ENCODE measurements around the gene LASP1.
A peak's percentile ranks its signal among the peaks of the same experiment; 100 is the strongest.
"Not testable (repeated sequence)": the region's sequence is repeated elsewhere in the genome, so short reads cannot be mapped to it uniquely, and the experiment has no call there.

Gene LASP1

GRCh38 chr17:38869526-38870258, at the start of gene LASP1:
Gene LASP1 (plus strand): TSS chr17:38870058. CDS start chr17:38870190, 132 bp downstream.
- peak; percentile 61 to 75 for DNase-seq (ENCODE audit: low read depth in 2 of 2)

GRCh38 chr17:38824899-38825761, 44.7 kb upstream of the LASP1 start, which contains the start of gene CWC25:
Gene CWC25 (minus strand): TSS chr17:38825321. CDS start chr17:38825183, 138 bp downstream.
- peak; percentile 85 to 97 for DNase-seq (ENCODE audit: low read depth in 2 of 2)

GRCh38 chr17:38825762-38826247, 44.1 kb upstream of the LASP1 start:
- DNase-seq (ENCODE audit: low read depth in 2 of 2) = no peak

GRCh38 chr17:38844261-38844757, 25.5 kb upstream of the LASP1 start:
- no peak for DNase-seq (ENCODE audit: low read depth in 2 of 2)

GRCh38 chr17:38848557-38848891, 21.3 kb upstream of the LASP1 start:
- DNase-seq (ENCODE audit: low read depth in 2 of 2) = no peak

- DNase-seq (ENCODE audit: low read depth in 2 of 2) = no peak
These were observed 20.8 kb upstream of the LASP1 start for GRCh38 chr17:38848939-38849605.

GRCh38 chr17:38850374-38850773, 19.5 kb upstream of the LASP1 start:
- no peak for DNase-seq (ENCODE audit: low read depth in 2 of 2)

- no peak for DNase-seq (ENCODE audit: low read depth in 2 of 2)
These were observed 18.4 kb upstream of the LASP1 start for GRCh38 chr17:38851434-38851833.

GRCh38 chr17:38852771-38853291, 17.0 kb upstream of the LASP1 start:
- no peak for DNase-seq (ENCODE audit: low read depth in 2 of 2)

GRCh38 chr17:38853292-38854219, 16.3 kb upstream of the LASP1 start, which contains the start of gene RPL23:
Gene RPL23 (minus strand): TSS chr17:38853721. CDS start chr17:38853710, 11 bp downstream.
- DNase-seq (ENCODE audit: low read depth in 2 of 2) = peak; percentile 77 to 79

GRCh38 chr17:38855101-38855714, 14.7 kb upstream of the LASP1 start:
- DNase-seq (ENCODE audit: low read depth in 2 of 2) = not testable (repeated sequence)

GRCh38 chr17:38857271-38857670, 12.6 kb upstream of the LASP1 start:
- DNase-seq (ENCODE audit: low read depth in 2 of 2) = no peak

GRCh38 chr17:38861399-38861843, 8.4 kb upstream of the LASP1 start:
- DNase-seq (ENCODE audit: low read depth in 2 of 2) = no peak

- no peak for DNase-seq (ENCODE audit: low read depth in 2 of 2)
These were observed 5.0 kb upstream of the LASP1 start for GRCh38 chr17:38864636-38865398.

- DNase-seq (ENCODE audit: low read depth in 2 of 2) = peak in 1 of 2 donors; percentile 61
These were observed 2.5 kb upstream of the LASP1 start for GRCh38 chr17:38867179-38867967.

GRCh38 chr17:38867968-38868816, 1.7 kb upstream of the LASP1 start:
- no peak for DNase-seq (ENCODE audit: low read depth in 2 of 2)

- DNase-seq (ENCODE audit: low read depth in 2 of 2) = peak; percentile 76 to 92
These were observed 887 bp upstream of the LASP1 start for GRCh38 chr17:38868817-38869525.
